CD4-positive, alpha-beta T cell (primary cell): ENCODE data around the gene AUTS2. TPM values are rescaled to one million over a fixed set of nuclear protein-coding genes. Genes with fewer than 3 reads are reported as not detected.

Source experiments
- ATAC-seq: fragments of 200-7000 bp; cut with Tn5 transposase; one replicate; pipeline ENCODE4 v1.10.0; 2022; ENCODE audit warnings: mild to moderate bottlenecking; ENCODE audit not compliant: poor library complexity
- CTCF ChIA-PET: fragments of 350-600 bp; sonication (Branson Sonifier 250); formaldehyde crosslinking; loops from one replicate; lab custom pipeline; 2021; ENCODE audit warnings: antibody characterized with exemption, inconsistent platforms; lab: Charles Lee
- POLR2A ChIA-PET: fragments of 350-600 bp; sonication (Branson Sonifier 250); formaldehyde crosslinking; loops from one replicate; lab custom pipeline; 2021; ENCODE audit warnings: antibody characterized with exemption, inconsistent platforms; lab: Charles Lee
- DNase-seq, 14 experiments: peaks; one replicate each; pipeline ENCODE4 v3.0.0-alpha.2; 2013 to 2020; ENCODE audit warnings: mixed read lengths in 2 of 14
- H3K27ac ChIP-seq, 2 donors: one replicate each; pipeline versions ENCODE4 v1.5.1 to v1.7.0; 2013; ENCODE audit warnings: low read length in 2 of 2, low read depth in 1 of 2, mild to moderate bottlenecking in 1 of 2
- H3K27me3 ChIP-seq, 2 experiments: 1 replicate in 1 of 2; 2 replicates in 1 of 2; pipeline versions ENCODE4 v1.6.1 to v1.7.0; 2013; ENCODE audit warnings: low read length in 2 of 2, control low read depth in 1 of 2, mild to moderate bottlenecking in 1 of 2, moderate library complexity in 1 of 2; ENCODE audit not compliant: insufficient read depth in 2 of 2, control insufficient read depth in 1 of 2
- H3K36me3 ChIP-seq: one replicate; pipeline ENCODE4 v1.6.1; 2013; ENCODE audit warnings: low read length, control low read depth; ENCODE audit not compliant: insufficient read depth
- H3K4me1 ChIP-seq: one replicate; pipeline ENCODE4 v1.6.1; 2013; ENCODE audit warnings: low read length, control low read depth; ENCODE audit not compliant: insufficient read depth
- H3K4me3 ChIP-seq: one replicate; pipeline ENCODE4 v1.5.1; 2013; ENCODE audit warnings: mild to moderate bottlenecking, low read length, moderate library complexity
- H3K9me3 ChIP-seq, 2 experiments: 1 replicate in 1 of 2; 2 replicates in 1 of 2; pipeline versions ENCODE4 v1.6.1 to v1.7.0; 2013; ENCODE audit warnings: low read length in 2 of 2, mild to moderate bottlenecking in 2 of 2, control low read depth in 1 of 2, moderate library complexity in 1 of 2; ENCODE audit not compliant: control insufficient read depth in 1 of 2, insufficient read depth in 1 of 2
- H3K27ac Mint-ChIP-seq: one replicate; pipeline ENCODE4 v1.8.0; 2020; ENCODE audit warnings: mixed read lengths
- H3K27me3 Mint-ChIP-seq: one replicate; pipeline ENCODE4 v1.8.0; 2021; ENCODE audit warnings: mixed read lengths
- H3K36me3 Mint-ChIP-seq: one replicate; pipeline ENCODE4 v1.8.0; 2021; ENCODE audit warnings: low read depth, mixed read lengths
- H3K4me1 Mint-ChIP-seq: one replicate; pipeline ENCODE4 v1.8.0; 2021; ENCODE audit warnings: low read depth, mixed read lengths
- H3K4me3 Mint-ChIP-seq: one replicate; pipeline ENCODE4 v1.8.0; 2020; ENCODE audit warnings: mild to moderate bottlenecking, mixed read lengths
- H3K9me3 Mint-ChIP-seq: one replicate; pipeline ENCODE4 v1.8.0; 2020; ENCODE audit warnings: mixed read lengths
- intact Hi-C, 2 experiments: fragments of 100-400 bp; cut with DNase I in 1 of 2; cut with micrococcal nuclease in 1 of 2; formaldehyde crosslinking; loops; one replicate each; pipeline versions ENCODE4 v1.15.1 to v1.9.0; 2023 to 2025; cut with DNase I, micrococcal nuclease
- total RNA-seq, 174 experiments: library from RNA in 2 of 174; stranded (reverse) in 2 of 174; gene quantifications; one replicate each; pipeline ENCODE4 v1.2.3 and lab custom pipeline; 2021 to 2026
- TF ChIP-seq, protein P1 (sequence below): fragments of 200-600 bp; IDR thresholded peaks from one replicate; pipeline ENCODE4 v1.8.0; 2022; ENCODE audit warnings: antibody characterized with exemption, mild to moderate bottlenecking

Gene AUTS2
- total RNA-seq, 2 experiments from 2014 or later, result 43.6 to 47.6 TPM

- Histone ChIP-seq H3K4me3 (no peak overlapping the region), H3K27me3 (no peaks in the 10 kb centered on the region), H3K9me3 (peaks cover 0 to 13% of the 10 kb centered on the region in 2 experiments), H3K4me1 (no peaks in the 10 kb centered on the region), H3K27ac (no peak overlapping the region), H3K36me3 (no peaks in the 10 kb centered on the region)
- Mint-ChIP-seq H3K4me1 (no peaks in the 10 kb centered on the region), H3K9me3 (no peaks in the 10 kb centered on the region), H3K27ac (no peak overlapping the region), H3K36me3 (no peaks in the 10 kb centered on the region), H3K4me3 (no peak overlapping the region), H3K27me3 (no peaks in the 10 kb centered on the region)
- TF ChIP-seq, protein P1, sequence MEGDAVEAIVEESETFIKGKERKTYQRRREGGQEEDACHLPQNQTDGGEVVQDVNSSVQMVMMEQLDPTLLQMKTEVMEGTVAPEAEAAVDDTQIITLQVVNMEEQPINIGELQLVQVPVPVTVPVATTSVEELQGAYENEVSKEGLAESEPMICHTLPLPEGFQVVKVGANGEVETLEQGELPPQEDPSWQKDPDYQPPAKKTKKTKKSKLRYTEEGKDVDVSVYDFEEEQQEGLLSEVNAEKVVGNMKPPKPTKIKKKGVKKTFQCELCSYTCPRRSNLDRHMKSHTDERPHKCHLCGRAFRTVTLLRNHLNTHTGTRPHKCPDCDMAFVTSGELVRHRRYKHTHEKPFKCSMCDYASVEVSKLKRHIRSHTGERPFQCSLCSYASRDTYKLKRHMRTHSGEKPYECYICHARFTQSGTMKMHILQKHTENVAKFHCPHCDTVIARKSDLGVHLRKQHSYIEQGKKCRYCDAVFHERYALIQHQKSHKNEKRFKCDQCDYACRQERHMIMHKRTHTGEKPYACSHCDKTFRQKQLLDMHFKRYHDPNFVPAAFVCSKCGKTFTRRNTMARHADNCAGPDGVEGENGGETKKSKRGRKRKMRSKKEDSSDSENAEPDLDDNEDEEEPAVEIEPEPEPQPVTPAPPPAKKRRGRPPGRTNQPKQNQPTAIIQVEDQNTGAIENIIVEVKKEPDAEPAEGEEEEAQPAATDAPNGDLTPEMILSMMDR, result no peak
- ChIA-PET POLR2A (no interaction called here), CTCF (no interaction called here)
- DNase-seq (no peak), ATAC-seq (no peak)
- intact Hi-C loops, result no loop called here
Observed at GRCh38 chr7:69927461-69927860, 329.2 kb downstream of the AUTS2 start.

- no peak overlapping the region for H3K4me3 ChIP-seq
- H3K27ac ChIP-seq, result no peak overlapping the region
- Mint-ChIP-seq H3K27me3 (no peaks in the 10 kb centered on the region), H3K36me3 (no peaks in the 10 kb centered on the region), H3K4me3 (no peak overlapping the region), H3K4me1 (no peaks in the 10 kb centered on the region), H3K27ac (no peak overlapping the region), H3K9me3 (no peaks in the 10 kb centered on the region)
- no peaks in the 10 kb centered on the region for H3K36me3 ChIP-seq
- H3K9me3 ChIP-seq, result peaks cover 0 to 13% of the 10 kb centered on the region in 2 experiments
- TF ChIP-seq, protein P1, result no peak
- ATAC-seq, result no peak
- ChIA-PET CTCF (no interaction called here), POLR2A (no interaction called here)
- DNase-seq, result no peak
- H3K4me1 ChIP-seq, result no peaks in the 10 kb centered on the region
- intact Hi-C loops, result no loop called here
- no peaks in the 10 kb centered on the region for H3K27me3 ChIP-seq
Observed at GRCh38 chr7:69928621-69929020, 330.3 kb downstream of the AUTS2 start.

DNA sequence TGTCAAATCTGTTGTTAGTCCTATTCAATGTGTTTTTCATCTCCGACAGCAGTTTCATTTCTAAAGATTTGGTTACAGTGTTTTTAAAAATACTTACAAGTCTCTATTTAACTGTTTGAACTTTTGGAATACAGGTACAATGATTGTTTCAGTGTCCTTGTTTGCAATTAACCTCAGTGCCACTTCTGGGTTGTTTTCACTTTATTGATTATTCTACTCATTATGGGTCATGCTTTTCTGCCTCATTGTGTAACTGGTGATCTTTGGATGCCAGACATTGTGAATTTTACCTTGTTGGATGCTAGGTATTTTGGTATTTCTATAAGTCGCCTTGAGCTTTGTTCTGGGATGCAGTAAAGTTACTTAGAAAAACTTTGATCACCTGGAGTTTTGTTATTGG is 331.3 kb downstream of the AUTS2 start:
- Histone ChIP-seq H3K4me1 (no peaks in the 10 kb centered on the region), H3K36me3 (no peaks in the 10 kb centered on the region), H3K4me3 (no peak overlapping the region), H3K9me3 (peaks cover 0 to 13% of the 10 kb centered on the region in 2 experiments), H3K27me3 (no peaks in the 10 kb centered on the region), H3K27ac (no peak overlapping the region)
- H3K9me3 Mint-ChIP-seq, result no peaks in the 10 kb centered on the region
- H3K4me3 Mint-ChIP-seq, result no peak overlapping the region
- intact Hi-C loops, result no loop called here
- H3K4me1 Mint-ChIP-seq, result no peaks in the 10 kb centered on the region
- no peak for DNase-seq
- ChIA-PET CTCF (no interaction called here), POLR2A (no interaction called here)
- no peaks in the 10 kb centered on the region for H3K27me3 Mint-ChIP-seq
- TF ChIP-seq, protein P1, result no peak
- ATAC-seq, result no peak
- H3K36me3 Mint-ChIP-seq, result no peaks in the 10 kb centered on the region
- H3K27ac Mint-ChIP-seq, result no peak overlapping the region
